ENCODE results near the gene BEAN1. TPM values are rescaled to one million over a fixed set of nuclear protein-coding genes. Genes with fewer than 3 reads are reported as not detected.

BEAN1 gene
- total and polyA plus RNA-seq, 9 of the 15 experiments (the other 6 are each of a cell fraction or from before 2014, with no cell fraction given), result not detected

- ATAC-seq (no peak), DNase-seq (ENCODE audit: extremely low read depth in 1 of 4, low spot score in 3 of 4) (no peak), FAIRE-seq (no peak)
- 0% methylated on average over 4 of the region's 4 CpGs for WGBS (ENCODE audit: insufficient coverage, low coverage, missing lambda C conversion rate)
- Histone ChIP-seq H3K27me3 (ENCODE audit: control insufficient read depth in 2 of 2, insufficient read depth in 2 of 2, low read length in 2 of 2) (peaks cover 3 to 20% of the 10 kb centered on the region in 2 experiments; a peak in 3 of 5 replicates), H3K4me2 (ENCODE audit: insufficient read depth, low read length) (no peak overlapping the region), H3K4me3 (no peak overlapping the region), H3K79me2 (ENCODE audit: control insufficient read depth, insufficient read depth, low read length) (no peaks in the 10 kb centered on the region), H3K9me3 (replicated peaks; ENCODE audit: control insufficient read depth, insufficient read depth, low read depth, low read length) (no peaks in the 10 kb centered on the region), H3K9me1 (ENCODE audit: control insufficient read depth, insufficient read depth, low read length) (no peaks in the 10 kb centered on the region), H3K4me1 (replicated peaks in 1 of 2; ENCODE audit: control insufficient read depth in 2 of 2, insufficient read depth in 2 of 2, low read length in 2 of 2) (no peaks in the 10 kb centered on the region; a peak in 1 of 5 replicates), H3K36me3 (ENCODE audit: control insufficient read depth, insufficient read depth, low read length) (no peaks in the 10 kb centered on the region), H3K9ac (ENCODE audit: insufficient read depth in 1 of 2, low read depth in 2 of 2, low read length in 2 of 2) (no peak overlapping the region), H3K27ac (ENCODE audit: extremely low read depth, low read depth, low read length) (no peak overlapping the region), H4K20me1 (replicated peaks; ENCODE audit: control insufficient read depth, insufficient read depth, low read length) (peaks cover 3% of the 10 kb centered on the region; the same call in 1 of the 2 replicates), H2AFZ (ENCODE audit: low read depth, low read length) (no peak overlapping the region)
- ChIA-PET CTCF (ENCODE audit: low intra/inter-chr PET ratio) (no interaction called here), POLR2A (no interaction called here)
- BruUV-seq (replicated peaks), result no TSS peak
- intact Hi-C loops (cut with micrococcal nuclease) (no loop called here), in situ Hi-C loops (cut with MboI) (no loop called here)
- no peak for TF ChIP-seq TFAP4 (CRISPR knock-in tag; IDR thresholded peaks at IDR 0.05; ENCODE audit: borderline replicate concordance)
- no peak for TF ChIP-seq NR1H2 (CRISPR knock-in tag; IDR thresholded peaks at IDR 0.05)
- TF ChIP-seq POLR2B (IDR thresholded peaks at IDR 0.05; ENCODE audit: low read depth, partially characterized antibody), result no peak
- no peak for TF ChIP-seq KDM2B (CRISPR knock-in tag; IDR thresholded peaks at IDR 0.05)
- no peak for TF ChIP-seq HOMEZ (CRISPR knock-in tag; IDR thresholded peaks at IDR 0.05)
- TF ChIP-seq NRF1 (conservative IDR thresholded peaks at IDR 0.05 in 1 of 2, IDR thresholded peaks at IDR 0.05 in 1 of 2), result no peak
- TF ChIP-seq JUN (IDR thresholded peaks at IDR 0.05; ENCODE audit: borderline replicate concordance, low read depth, low read length), result no peak
- no peak for TF ChIP-seq JUN (CRISPR knock-in tag; IDR thresholded peaks at IDR 0.05; ENCODE audit: borderline replicate concordance)
- TF ChIP-seq ZBTB40 (IDR thresholded peaks at IDR 0.05), result no peak
- no peak for TF ChIP-seq ZBTB40 (CRISPR knock-in tag; IDR thresholded peaks at IDR 0.05)
Measured at GRCh38 chr16:66383551-66383950, 43.5 kb upstream of the BEAN1 start.

All from K562 (cell line).